Immature natural killer cell (primary cell): ENCODE results near the gene FUNDC2. TPM values are rescaled to one million over a fixed set of nuclear protein-coding genes. Genes with fewer than 3 reads are reported as not detected.

Experiments
- polyA plus RNA-seq, 3 donors: library from polyadenylated mRNA; unstranded; fragments of 300-500 nt; fragmentation: Illumina TruSeq; gene quantifications; one replicate each; pipeline ENCODE4 v1.2.3, GENCODE V29; 2021

Gene FUNDC2
- polyA plus RNA-seq, 3 donors from 2014 or later = 182 to 241 (median 234) TPM

Other genes with a start within 250 kb of the FUNDC2 start
- gene MPP1, start 221.4 kb upstream of the FUNDC2 start, polyA plus RNA-seq = 10 to 100 TPM; 18.0 to 37.5 (median 23.2) TPM
- gene SMIM9, start 192.2 kb upstream of the FUNDC2 start, polyA plus RNA-seq = not detected
- gene F8A1, start 140.5 kb upstream of the FUNDC2 start, polyA plus RNA-seq = 10 to 100 TPM; 18.9 to 31.3 (median 27.0) TPM
- 1 to 10 TPM; 1.1 to 3.4 (median 2.7) TPM for gene F8, start 4.1 kb upstream of the FUNDC2 start, polyA plus RNA-seq
- 10 to 100 TPM; 23.3 to 26.3 (median 23.6) TPM for gene CMC4, start 44.3 kb downstream of the FUNDC2 start, polyA plus RNA-seq
- gene MTCP1, start 44.3 kb downstream of the FUNDC2 start, polyA plus RNA-seq = 10 to 100 TPM; 28.8 to 55.6 (median 33.0) TPM
- 10 to 100 TPM; 19.4 to 34.2 (median 24.5) TPM for gene BRCC3, start 44.7 kb downstream of the FUNDC2 start, polyA plus RNA-seq
- 10 to 100 TPM; 67.9 to 86.5 (median 69.1) TPM for gene VBP1, start 189.6 kb downstream of the FUNDC2 start, polyA plus RNA-seq
- 1 to 10 TPM; 2.3 to 8.0 (median 2.9) TPM for gene RAB39B, start 237.6 kb downstream of the FUNDC2 start, polyA plus RNA-seq